HCT116 (cell line): ENCODE measurements around the gene TH.
"Not testable (repeated sequence)": the region's sequence is repeated elsewhere in the genome, so short reads cannot be mapped to it uniquely, and the experiment has no call there.

Source experiments
- EZH2 ChIP-seq: fragments of 200-600 bp; sonication (generic); IDR thresholded peaks from 2 replicates; pipeline ENCODE4 v1.6.1; 2017; ENCODE audit warnings: antibody characterized with exemption, mixed run types
- POLR2A ChIP-seq: IDR thresholded peaks from 2 replicates; pipeline ENCODE4 v1.7.0; 2011; ENCODE audit warnings: borderline replicate concordance; ENCODE audit not compliant: insufficient read depth, insufficient read length; ENCODE audit errors: extremely low read depth
- TF ChIP-seq, protein P1 (sequence below), 3 experiments: fragments of 200-600 bp in 1 of 3; sonication (generic) in 1 of 3; IDR thresholded peaks in 2 of 3; conservative IDR thresholded peaks in 1 of 3; 2 replicates each; pipeline ENCODE4 v1.5.1; 2012 to 2017; ENCODE audit warnings: low read depth in 2 of 3, low read length in 2 of 3, antibody characterized with exemption in 1 of 3, borderline replicate concordance in 1 of 3, control low read depth in 1 of 3, mild to moderate bottlenecking in 1 of 3, mixed read lengths in 1 of 3, mixed run types in 1 of 3, moderate library complexity in 1 of 3; ENCODE audit not compliant: insufficient read depth in 1 of 3

- not testable (repeated sequence) for TF ChIP-seq EZH2, POLR2A
- TF ChIP-seq, protein P1, sequence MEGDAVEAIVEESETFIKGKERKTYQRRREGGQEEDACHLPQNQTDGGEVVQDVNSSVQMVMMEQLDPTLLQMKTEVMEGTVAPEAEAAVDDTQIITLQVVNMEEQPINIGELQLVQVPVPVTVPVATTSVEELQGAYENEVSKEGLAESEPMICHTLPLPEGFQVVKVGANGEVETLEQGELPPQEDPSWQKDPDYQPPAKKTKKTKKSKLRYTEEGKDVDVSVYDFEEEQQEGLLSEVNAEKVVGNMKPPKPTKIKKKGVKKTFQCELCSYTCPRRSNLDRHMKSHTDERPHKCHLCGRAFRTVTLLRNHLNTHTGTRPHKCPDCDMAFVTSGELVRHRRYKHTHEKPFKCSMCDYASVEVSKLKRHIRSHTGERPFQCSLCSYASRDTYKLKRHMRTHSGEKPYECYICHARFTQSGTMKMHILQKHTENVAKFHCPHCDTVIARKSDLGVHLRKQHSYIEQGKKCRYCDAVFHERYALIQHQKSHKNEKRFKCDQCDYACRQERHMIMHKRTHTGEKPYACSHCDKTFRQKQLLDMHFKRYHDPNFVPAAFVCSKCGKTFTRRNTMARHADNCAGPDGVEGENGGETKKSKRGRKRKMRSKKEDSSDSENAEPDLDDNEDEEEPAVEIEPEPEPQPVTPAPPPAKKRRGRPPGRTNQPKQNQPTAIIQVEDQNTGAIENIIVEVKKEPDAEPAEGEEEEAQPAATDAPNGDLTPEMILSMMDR (IDR thresholded peaks at IDR 0.05 in 2 of 3, conservative IDR thresholded peaks at IDR 0.05 in 1 of 3; ENCODE audit: borderline replicate concordance in 1 of 3, insufficient read depth in 1 of 3, low read depth in 2 of 3, low read length in 2 of 3): not testable (repeated sequence)
Observed at GRCh38 chr11:2124736-2125484, 46.7 kb downstream of the TH start.
